IPS-NIHi11 (cell line): ENCODE results near the gene PROK1.
"Not testable (repeated sequence)": the region's sequence is repeated elsewhere in the genome, so short reads cannot be mapped to it uniquely, and the experiment has no call there.

Source experiments
- DNase-seq: peaks from one replicate; pipeline ENCODE4 v3.0.0; 2012; ENCODE audit warnings: mixed read lengths, low spot score

The PROK1 gene

DNA sequence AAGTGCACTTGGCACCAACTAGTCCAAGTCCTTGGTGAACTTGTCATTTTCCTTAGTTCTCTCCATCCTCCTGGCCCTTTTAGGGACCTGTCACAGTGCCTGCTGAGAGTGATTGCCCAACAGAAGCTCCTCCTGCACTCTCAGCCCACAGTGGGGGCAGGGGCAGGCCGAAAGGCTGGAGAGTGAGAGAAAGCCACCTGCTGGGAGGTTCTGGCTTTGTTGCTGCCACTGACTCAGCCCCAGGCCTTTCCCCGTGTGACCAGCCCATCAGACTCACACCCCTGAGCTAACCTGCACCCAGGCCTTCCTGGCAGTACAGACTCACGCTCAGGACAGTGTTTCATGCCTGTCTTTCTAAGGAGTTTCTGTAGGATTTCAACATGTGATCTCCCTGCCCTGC lies 17.1 kb upstream of the PROK1 start:
- peak; percentile 84 for DNase-seq

DNA sequence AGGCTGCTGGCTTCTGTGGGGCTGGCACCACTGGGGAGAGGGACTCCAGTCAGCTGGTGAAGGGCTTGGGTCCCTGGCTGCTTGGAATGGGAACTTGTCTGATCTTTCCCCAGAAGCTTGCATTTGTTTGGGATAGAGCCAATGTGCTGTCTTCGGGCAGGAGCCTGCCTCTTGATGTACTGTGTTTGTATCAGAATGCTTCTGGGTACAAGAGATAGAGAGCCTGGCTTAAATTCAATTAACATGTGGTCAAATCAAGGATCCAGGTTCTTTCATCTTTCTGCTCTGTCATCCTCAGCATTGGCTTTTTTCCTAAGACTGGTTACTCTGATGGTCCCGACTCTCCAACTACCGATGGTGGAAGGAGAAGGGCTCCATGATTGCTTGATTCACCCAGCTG lies 16.0 kb upstream of the PROK1 start:
- DNase-seq: no peak

DNA sequence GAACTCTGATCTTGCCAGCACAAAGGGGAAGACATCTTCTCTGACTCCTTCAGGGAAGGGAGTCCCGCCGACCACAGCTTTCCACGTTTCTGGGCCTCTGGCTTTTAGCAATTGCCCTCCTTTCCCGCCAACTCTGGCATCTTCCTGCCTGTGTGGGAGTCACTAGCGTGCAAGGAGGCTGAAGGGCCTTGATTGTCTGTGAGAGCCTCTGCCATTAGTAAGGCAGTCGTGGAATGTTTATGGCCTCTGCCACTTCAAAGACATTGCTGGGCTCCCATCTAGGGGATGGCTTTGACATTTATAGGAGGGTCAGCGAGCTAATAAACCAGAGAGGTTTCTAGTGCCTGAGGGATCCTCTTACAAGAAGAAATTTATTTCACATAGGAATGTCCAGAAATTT lies 14.3 kb upstream of the PROK1 start:
- peak; percentile 32 for DNase-seq

DNA sequence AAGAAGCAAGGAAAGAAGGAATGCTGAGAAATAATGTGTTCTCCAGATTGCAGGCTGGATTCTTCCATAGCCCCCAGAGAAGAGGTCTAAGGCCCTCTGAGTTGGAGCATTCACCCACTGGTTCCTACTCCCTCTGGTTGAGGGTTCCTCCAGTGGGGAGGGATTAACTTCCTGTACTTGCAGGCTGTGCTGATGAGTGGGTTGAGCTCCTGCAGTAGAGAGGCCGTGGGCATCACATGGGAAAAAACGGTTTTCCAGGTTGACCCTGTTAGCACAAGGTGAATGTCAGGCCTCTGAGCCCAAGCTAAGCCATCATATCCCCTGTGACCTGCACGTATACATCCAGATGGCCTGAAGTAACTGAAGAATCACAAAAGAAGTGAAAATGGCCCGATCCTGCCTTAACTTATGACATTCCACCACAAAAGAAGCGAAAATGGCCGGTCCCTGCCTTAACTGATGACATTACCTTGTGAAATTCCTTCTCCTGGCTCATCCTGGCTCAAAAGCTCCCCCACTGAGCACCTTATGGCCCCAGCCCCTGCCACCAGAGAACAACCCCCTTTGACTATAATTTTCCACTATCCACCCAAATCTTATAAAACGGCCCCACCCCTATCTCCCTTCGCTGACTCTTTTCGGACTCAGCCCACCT lies 13.2 kb upstream of the PROK1 start:
- not testable (repeated sequence) for DNase-seq

DNA sequence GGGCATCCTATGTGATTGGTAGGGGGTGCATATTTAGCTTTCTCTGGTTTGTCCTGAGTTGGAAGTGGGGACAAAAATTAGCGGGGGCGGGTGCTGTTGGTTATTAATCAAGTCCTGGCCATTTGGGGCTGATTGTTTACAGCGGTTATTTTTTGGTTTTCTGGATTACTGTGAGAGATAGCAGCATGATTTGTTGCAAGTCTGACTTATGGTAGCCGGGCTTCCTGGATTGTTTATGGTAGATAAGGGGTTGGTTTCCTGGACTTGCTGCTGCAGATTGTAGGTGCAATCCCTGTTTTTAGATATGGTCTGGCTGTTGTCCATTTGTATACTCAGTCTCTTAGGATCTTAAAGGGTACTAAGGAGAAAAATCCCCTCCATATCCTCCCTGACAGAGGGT lies 12.1 kb upstream of the PROK1 start:
- no peak for DNase-seq

DNA sequence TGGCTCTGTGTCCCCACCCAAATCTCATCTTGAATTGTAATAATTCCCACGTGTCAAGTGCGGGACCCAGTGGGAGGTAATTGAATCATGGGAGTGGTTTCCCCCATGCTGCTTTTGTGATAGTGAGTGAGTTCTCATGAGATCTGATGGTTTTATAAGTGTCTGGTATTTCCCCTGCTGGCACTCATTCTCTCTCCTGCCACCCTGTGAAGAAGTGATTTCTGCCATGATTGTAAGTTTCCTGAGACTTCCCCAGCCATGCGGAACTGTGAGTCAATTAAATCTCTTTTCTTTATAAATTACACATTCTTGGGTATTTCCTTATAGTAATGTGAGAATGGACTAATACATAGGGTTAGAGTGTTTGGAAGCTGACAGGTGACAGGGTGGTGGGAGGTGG lies 11.1 kb upstream of the PROK1 start:
- DNase-seq: not testable (repeated sequence)

DNA sequence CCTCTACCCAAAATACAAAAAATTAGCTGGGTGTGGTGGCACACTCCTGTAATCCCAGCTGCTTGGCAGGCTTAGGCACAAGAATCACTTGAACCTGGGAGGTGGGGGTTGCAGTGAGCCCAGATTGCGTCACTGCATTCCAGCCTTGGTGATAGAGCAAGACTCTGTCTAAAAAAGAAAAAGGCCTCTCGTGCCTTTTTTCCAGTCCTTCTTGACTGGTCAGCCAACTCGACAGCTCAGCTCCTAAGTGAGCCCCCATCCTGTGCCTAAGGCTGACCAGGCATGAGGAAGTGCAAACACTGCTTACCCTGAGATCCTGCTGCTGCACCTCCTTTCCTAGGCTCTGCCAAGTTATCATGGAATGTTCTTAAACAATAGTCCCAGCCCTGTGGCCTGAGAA lies 10.1 kb upstream of the PROK1 start:
- no peak for DNase-seq

DNA sequence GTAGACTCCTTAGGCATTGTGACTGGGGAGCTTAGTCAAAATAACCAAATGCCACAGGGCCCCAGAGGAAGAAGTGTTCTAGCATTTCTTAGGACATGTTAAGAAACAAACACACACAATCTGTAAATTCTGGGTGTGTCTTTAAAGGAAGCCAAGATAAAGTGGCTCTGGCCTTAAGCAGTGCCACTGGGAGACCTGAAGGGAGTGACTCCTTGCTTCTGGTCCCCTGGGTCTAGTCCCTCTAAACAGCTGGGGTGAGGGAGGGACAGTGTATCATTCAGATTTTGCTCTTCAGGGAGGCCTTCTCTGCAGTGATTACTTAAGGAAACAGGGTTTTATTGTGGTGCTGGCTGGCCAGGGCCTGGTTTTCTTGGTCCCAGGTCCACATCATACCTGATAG lies 9.1 kb upstream of the PROK1 start:
- no peak for DNase-seq

DNA sequence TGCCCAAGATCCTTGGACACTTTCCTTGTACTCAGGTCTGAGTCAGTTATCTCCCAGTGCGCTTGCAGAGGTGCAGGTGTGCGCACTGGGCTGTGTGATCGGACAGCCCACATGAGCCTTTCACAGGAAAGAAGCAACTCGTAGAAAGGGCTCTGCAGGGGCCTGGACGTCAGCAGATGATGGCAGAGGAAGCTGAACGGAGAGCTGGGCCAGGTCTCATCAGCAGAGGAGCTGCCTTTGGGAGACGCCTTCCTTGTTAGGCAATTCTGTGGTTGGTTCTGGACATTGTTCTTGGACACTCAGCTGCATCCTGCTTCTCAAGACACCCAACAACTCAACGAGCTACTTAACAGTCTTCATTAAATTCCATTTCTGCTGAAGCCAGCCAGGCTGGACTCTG lies 7.5 kb upstream of the PROK1 start:
- DNase-seq: no peak

DNA sequence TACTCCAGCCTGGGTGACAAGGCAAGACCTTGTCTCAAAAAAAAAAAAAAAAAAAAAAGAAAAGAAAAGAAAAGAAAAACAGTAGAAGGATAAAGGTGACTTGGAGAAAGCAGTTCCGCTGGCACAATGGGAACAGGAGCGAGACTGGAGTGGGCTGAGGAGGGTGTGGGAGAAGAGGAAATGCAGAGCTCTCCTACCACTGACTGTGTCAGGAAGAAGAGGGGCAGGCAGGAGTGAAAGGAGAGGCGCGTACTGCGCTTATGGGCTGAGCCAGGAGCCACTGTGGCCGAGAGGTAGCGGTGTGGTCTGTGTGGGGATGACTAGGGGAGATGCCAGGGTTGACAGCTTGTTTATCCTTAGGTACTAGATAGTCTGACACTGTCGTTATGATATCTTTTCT lies 6.4 kb upstream of the PROK1 start:
- no peak for DNase-seq

DNA sequence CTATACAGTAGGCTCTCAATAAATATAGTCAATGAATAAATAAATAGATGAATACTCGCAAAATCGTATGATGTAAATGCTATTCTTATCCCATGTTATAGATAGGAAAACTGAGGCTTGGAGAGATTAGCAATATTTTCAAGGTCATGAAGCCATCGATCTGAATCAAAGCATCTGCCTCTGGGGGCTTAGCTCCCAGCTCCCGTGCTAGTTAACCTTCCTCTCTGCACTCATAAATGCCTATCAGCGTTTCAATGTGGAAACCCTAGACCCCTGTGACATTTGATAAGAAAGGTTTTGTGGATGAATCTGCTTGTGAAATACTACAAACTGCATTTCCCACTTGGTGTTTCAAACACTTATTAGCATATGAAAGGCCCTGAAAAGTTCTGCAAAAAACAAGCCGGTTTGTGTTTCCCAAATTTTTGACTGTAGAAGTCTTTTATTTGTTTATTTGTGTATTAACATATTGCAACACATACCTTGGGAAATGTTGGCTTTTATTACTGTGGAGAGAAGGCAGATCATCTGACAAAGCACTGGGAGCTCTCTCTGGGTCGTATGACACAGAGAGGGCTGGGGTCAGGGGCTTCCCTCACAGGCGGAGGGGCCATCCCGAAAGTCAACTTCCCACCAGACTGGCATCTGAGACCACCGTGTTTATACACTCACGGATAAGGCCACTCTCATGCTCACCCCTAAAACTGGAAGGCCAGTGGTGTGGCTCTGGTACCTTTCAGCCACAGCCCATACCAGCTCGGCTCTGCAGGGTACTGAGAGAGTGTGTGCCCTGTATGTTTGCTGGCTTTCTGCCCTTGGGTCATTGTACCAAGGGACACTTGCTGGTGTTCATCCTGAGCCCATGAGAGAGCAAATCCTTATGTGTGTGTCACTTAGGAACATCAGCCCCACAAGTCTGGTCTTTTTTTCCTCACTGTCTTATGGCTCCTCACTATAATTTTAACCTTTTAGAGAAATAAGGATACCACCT lies 993 bp upstream of the PROK1 start:
- no peak for DNase-seq

DNA sequence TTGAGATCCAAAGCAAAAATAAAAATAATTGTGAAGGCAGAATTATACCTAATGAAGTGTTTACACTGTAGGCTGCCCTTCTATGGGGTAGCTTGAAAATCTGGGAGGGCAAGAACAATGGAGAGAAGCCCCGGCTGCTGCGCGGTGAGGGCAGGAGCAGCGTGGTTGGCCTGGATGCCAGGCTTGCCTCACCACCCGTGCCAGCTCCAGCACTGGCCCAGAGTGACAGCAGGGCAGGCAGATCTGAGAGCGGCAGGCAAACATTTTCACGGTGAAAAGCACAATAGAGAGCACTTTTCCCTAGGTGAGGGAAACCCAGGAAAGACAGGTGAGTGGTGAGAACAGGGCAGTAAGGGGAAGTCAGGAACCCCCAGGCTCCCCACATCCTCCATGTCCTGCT lies 1.4 kb downstream of the PROK1 start:
- DNase-seq: no peak

DNA sequence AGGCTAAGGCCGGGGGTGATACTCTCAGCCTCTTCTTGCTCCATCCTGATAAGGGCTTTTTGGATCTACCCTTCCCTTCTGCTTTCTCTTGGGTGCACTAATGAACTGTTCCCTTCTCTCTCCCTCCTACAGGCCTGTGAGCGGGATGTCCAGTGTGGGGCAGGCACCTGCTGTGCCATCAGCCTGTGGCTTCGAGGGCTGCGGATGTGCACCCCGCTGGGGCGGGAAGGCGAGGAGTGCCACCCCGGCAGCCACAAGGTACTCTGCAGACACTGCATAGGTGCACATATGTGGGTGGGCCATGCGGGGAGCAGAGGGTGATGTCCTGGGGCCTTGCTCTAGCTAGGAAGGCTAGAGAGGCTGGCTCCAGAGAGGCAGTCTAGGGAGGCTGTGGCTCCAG lies 2.9 kb downstream of the PROK1 start:
- no peak for DNase-seq

DNA sequence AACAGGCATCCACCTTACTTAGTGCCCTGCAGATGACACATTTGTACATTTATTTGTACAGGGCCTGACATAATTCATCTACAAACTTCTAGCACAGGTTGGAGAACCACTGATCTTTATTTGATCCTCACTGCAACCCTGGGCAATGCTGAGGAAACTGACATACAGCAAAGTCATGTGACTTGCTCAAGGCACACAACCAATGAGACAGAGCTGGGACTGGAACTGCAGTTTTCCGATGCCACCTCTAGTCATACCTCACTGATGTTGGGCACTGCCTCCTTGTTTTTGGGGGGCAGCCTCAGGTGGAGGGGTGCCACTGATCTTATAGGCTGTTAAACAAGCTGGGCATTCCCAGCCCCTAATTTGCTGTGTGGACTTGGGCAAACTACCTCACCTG lies 3.4 kb downstream of the PROK1 start:
- no peak for DNase-seq

DNA sequence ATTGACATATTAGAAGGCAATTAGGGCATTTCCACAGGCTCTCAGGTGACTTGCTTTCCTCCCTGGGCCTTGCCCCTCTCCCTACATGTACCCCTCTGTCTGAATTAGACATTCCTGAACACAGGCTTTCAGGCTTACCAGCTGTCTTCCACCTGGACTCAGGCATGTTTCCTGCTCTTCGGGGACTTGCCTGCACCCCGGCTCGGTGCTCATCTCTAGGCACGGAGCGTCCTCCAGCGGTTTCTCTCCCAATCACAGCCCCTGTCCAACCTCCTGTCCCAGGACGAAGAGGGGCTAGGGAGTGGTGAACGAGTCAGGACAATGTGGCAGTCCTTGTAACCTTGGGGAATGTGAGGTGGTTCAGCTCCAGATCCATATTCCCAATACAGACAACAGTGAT lies 4.2 kb downstream of the PROK1 start:
- DNase-seq: peak; percentile 35

DNA sequence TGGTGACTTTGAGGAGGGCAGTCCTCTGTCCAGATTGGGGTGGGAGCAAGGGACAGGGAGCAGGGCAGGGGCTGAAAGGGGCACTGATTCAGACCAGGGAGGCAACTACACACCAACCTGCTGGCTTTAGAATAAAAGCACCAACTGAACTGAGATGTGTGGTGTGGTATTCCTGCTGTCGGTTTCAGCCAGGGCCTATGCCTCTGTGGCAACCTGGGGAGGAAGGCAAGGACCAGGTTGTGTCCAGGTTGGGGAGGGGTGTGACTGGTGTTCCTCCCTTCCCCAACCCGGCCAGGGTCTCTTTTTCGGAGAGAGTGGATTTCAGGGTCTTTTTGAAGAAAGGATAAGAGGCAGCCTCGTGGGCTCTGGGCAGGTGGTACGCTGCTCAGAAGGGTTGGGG lies 6.3 kb downstream of the PROK1 start:
- no peak for DNase-seq

DNA sequence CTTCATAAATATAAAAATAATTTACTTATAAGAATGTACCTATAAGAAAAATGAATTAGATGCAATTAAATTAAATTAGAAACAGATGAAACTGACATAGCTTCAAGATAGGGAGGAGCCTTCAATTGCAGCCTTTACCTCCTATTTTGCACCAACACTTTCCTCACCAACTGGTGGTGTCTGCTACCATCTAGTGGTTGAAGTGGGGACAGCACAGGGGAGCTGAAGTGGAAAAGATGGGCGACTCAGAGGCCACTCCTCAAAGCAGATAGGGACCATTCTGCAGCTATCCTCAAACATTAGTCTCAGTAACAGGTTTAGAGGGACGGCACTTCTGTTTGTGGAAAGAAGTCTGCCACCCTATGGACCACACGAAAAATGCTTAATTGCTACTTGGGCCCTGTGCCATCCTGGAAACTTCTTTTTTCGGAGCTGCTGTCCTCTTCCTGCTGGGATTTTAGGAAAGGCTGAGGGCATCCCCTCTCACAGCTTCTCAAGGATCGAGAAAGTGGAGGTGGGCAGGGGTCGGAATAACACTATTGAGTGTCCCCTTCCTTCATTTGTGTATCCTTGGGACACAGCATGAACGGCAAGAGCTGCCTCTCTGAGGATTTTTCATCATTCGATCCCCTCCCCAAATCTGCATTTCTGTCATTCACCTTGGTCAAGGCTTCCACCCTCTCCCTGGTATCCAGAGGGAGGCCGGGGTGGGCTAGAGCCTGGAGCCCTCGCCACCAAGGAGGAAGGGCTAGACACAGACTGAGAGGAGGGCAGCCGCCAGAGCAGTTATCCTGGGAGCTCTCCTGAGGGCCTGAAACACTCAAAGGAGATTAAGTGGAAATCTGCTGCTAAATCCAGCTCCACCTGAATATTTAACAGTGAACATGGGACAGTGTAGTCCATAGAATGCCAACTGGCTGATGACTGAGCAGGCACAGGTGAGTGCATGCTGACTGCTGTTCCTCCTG lies 9.6 kb downstream of the PROK1 start:
- DNase-seq: peak; percentile 84

DNA sequence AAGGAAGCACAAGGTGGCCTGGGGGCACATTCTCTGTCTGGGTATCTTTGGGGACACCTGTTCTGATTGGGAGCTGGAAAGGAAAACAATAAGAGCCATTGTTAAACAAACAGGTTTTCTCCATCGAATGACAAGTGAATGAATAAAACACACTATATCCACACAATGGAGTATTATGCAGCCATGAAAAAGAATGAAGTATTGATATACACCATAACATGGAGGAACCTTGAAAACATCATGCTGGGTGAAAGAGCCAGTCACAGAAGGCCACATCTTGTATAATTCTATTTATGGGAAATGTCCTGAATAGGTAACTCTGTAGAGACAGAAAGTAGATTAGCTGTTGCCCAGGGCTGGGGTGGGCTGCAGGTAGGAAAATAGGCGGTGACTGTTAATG lies 11.1 kb downstream of the PROK1 start:
- no peak for DNase-seq

DNA sequence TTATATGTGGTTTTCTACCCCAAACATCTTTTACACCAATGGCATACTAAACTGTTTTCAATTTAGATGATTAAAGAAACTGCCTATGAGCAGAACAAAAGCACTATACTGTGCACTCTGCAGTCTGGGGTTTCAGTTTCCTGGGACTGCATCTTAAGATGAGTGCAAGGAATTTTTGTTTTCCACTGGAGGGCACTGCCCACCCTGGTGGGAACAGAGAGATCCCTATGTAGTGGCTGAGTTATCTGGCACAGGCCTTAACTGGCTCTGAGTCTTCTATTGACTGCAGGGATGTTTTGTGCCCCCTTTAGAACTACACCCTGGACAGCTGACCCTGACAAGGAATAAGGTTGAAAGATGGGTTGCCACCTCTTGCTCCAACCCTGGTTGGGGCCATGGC lies 12.0 kb downstream of the PROK1 start:
- no peak for DNase-seq

DNA sequence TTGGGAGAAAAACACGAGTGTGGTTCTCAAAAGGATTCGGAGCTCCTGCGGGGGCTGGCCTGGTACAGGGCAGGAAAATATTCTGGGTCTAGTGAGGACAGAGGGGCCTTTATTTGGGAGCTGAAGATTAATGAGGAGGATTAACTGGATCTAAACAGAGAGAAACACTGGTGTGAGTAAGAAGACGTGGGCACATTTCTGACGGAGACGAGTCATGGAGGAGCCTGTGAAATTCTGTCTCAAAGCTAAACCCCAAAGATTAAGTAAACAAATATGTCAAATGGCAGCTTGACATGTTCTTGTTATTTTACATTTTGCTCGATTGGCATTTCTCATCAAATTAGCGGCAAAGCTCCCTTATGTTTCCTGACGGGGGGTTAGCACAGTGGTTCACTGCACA lies 12.8 kb downstream of the PROK1 start:
- DNase-seq: no peak

DNA sequence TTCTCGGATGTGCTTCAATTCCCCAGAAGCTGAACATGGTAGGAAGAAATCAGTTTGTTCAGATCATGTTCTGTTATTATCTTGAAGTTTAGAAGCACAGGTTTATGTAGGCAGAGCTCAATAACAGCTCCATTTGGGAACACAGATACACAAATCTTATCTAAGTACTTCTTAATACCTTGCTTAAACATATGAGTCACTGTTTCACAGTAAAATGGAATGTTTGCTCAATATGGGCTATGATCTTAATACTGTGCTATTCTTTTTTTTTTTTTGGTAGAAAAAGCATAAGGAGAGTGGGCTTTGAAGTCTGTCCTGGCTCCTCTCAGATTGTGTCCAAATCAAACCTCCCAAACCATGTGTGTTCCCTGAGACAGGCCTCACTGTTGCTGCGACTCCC lies 13.4 kb downstream of the PROK1 start:
- no peak for DNase-seq

DNA sequence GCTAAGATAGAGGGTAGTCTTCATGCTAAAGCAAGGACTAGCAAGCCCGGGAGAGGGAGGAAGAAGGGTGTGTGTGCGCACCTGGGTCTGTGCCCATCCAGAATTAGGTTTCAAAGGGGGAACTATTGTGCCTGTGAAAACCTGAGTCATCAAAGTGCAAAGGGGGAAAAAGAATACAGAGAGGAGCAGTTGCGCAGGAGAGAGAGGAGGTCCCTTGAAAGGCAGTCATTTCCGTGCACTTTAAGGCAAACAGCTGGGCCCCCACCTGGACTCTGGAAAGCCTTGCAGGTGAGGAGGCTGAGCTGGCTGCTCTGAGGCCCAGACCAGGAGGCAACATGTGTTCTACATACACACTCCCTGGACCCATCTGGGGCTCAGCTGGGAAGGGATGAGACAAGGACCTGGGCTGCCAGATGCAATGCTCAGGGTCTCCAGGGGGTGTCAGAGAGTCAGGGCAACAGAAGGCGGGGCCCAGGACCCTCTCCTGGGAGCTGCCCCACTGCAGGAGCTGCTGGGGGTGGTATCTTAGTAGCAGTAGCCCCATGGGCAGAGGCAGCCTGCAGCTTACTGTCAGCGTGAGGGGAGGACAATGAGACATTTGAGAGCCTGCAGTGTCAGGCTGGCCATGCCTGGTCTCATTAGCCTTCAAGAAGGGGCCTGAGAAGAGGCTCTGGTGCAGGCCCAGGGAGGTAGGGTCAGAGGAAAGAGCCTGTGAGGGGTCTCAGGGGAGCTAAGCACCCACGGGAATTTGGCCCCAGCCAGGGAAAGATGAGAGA lies 14.3 kb downstream of the PROK1 start:
- DNase-seq: no peak
